Tibial nerve (tissue), 4 donors: ENCODE measurements around the gene IQCF6. TPM values are rescaled to one million over a fixed set of nuclear protein-coding genes. Genes with fewer than 3 reads are reported as not detected.
"Not testable (repeated sequence)": the region's sequence is repeated elsewhere in the genome, so short reads cannot be mapped to it uniquely, and the experiment has no call there.

Source experiments
- DNase-seq, 2 donors: peaks; one replicate each; pipeline ENCODE4 v3.0.0-alpha.2; 2019; ENCODE audit warnings: low spot score in 2 of 2
- H3K27ac ChIP-seq, 4 donors: fragments of 200-600 bp; sonication (generic) in 3 of 4; one replicate each; pipeline ENCODE4 v1.5.1; 2017 to 2019; ENCODE audit warnings: mild to moderate bottlenecking in 1 of 4
- H3K27me3 ChIP-seq, 2 donors: fragments of 200-600 bp; sonication (generic) in 1 of 2; one replicate each; pipeline versions ENCODE4 v1.5.1 to v1.6.0; 2017 to 2019
- H3K36me3 ChIP-seq, 3 donors: fragments of 200-600 bp; sonication (generic); one replicate each; pipeline ENCODE4 v1.5.1; 2018 to 2019
- H3K4me1 ChIP-seq, 4 donors: fragments of 200-600 bp; sonication (generic) in 3 of 4; one replicate each; pipeline ENCODE4 v1.5.1; 2017 to 2019
- H3K4me3 ChIP-seq, 4 donors: fragments of 200-600 bp; sonication (generic) in 3 of 4; one replicate each; pipeline ENCODE4 v1.5.1; 2017 to 2019; ENCODE audit warnings: mild to moderate bottlenecking in 1 of 4, moderate library complexity in 1 of 4
- H3K9me3 ChIP-seq, 4 donors: fragments of 200-600 bp; sonication (generic) in 3 of 4; one replicate each; pipeline ENCODE4 v1.5.1; 2017 to 2019
- EP300 ChIP-seq, 2 donors: sonication (generic); formaldehyde crosslinking; IDR thresholded peaks; one replicate each; pipeline ENCODE4 v1.6.1; 2017; ENCODE audit warnings: antibody characterized with exemption in 2 of 2, mild to moderate bottlenecking in 1 of 2
- POLR2A ChIP-seq, 2 donors: fragments of 450-650 bp; IDR thresholded peaks; one replicate each; pipeline ENCODE4 v1.6.1; 2017; ENCODE audit warnings: antibody characterized with exemption in 2 of 2, mild to moderate bottlenecking in 2 of 2, moderate library complexity in 2 of 2
- WGBS, 2 donors: methylation state at CpG; one replicate each; pipeline ENCODE4 v1.1.5; 2018; 5-methylcytosine and 5-hydroxymethylcytosine counted together
- total RNA-seq, 4 donors: library from RNA; depleted of rRNA; stranded (reverse); fragments of >200 nt; gene quantifications; one replicate each; pipeline ENCODE4 v1.1.0, GENCODE V29; 2016
- TF ChIP-seq, protein P1 (sequence below), 5 experiments: fragments of 200-600 bp in 3 of 5; fragments of 450-650 bp in 2 of 5; sonication (generic) in 3 of 5; IDR thresholded peaks; one replicate each; pipeline ENCODE4 v1.5.1; 2016 to 2019; ENCODE audit warnings: antibody characterized with exemption in 5 of 5, mild to moderate bottlenecking in 3 of 5, moderate library complexity in 2 of 5

Gene IQCF6
- total RNA-seq, 4 donors from 2014 or later: not detected

DNA sequence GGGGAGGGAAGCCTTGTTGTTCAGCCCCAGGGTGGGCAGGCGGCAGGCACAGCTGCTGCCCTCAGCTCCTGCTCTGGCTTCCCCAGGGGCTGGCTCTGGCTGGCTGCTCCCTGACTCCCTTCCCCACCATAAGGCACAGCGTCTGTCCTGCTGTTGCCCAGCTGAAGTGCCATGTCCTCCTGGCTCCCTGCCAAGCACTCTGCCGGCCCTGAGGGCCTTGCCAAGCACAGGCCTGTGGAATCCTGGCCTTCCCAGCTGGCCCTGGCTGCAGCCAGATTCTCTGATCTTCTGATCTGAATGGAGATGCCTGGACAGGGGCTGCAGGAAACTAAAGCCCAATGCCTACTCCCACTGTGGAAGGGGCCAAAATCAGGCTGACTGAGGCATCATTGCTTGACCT is 1.1 kb downstream of the IQCF6 start:
- Histone ChIP-seq H3K36me3 (no peaks in the 10 kb centered on the region), H3K4me3 (no peak overlapping the region), H3K9me3 (no peaks in the 10 kb centered on the region), H3K27me3 (no peaks in the 10 kb centered on the region), H3K27ac (no peak overlapping the region), H3K4me1 (no peaks in the 10 kb centered on the region)
- 20% methylated on average over 1 of the region's 3 CpGs for WGBS, 2 donors
- TF ChIP-seq POLR2A (IDR thresholded peaks at IDR 0.05) (no peak), EP300 (IDR thresholded peaks at IDR 0.05) (no peak)
- TF ChIP-seq, protein P1, sequence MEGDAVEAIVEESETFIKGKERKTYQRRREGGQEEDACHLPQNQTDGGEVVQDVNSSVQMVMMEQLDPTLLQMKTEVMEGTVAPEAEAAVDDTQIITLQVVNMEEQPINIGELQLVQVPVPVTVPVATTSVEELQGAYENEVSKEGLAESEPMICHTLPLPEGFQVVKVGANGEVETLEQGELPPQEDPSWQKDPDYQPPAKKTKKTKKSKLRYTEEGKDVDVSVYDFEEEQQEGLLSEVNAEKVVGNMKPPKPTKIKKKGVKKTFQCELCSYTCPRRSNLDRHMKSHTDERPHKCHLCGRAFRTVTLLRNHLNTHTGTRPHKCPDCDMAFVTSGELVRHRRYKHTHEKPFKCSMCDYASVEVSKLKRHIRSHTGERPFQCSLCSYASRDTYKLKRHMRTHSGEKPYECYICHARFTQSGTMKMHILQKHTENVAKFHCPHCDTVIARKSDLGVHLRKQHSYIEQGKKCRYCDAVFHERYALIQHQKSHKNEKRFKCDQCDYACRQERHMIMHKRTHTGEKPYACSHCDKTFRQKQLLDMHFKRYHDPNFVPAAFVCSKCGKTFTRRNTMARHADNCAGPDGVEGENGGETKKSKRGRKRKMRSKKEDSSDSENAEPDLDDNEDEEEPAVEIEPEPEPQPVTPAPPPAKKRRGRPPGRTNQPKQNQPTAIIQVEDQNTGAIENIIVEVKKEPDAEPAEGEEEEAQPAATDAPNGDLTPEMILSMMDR (IDR thresholded peaks at IDR 0.05): no peak
- no peak for DNase-seq

DNA sequence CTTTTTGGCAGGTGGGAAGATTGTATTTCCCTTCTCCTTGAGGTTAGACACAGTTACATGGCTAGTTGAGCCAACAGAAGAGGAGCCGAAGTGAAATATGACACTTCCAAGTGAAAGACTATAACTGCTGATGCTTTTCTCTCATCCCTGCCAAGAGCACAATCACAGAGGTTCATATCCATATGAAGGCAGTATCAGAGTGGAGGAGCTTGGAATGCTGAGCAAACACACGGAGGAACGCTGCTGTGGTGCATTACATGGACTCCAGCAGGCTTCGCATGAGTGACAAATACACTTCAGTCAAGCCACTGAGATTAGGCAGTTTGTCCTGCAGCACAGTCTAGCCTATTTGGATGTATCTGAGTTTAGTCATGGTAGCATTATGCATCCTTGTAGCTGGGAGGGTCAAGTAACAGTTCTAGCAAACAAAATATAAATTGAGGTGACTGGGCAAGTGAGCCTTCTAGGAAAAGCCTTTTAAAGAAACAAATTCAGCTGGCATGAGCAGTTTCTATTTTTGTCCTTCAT is 5.4 kb downstream of the IQCF6 start:
- H3K27ac ChIP-seq: no peak overlapping the region
- TF ChIP-seq, protein P1 (IDR thresholded peaks at IDR 0.05): no peak
- no peak for TF ChIP-seq POLR2A (IDR thresholded peaks at IDR 0.05)
- TF ChIP-seq EP300 (IDR thresholded peaks at IDR 0.05): no peak
- no peak for DNase-seq
- H3K27me3 ChIP-seq: no peaks in the 10 kb centered on the region
- 34 to 45% methylated on average over 4 of the region's 4 CpGs for WGBS, 2 donors
- no peaks in the 10 kb centered on the region for H3K4me1 ChIP-seq
- no peak overlapping the region for H3K4me3 ChIP-seq
- H3K9me3 ChIP-seq: no peaks in the 10 kb centered on the region
- no peaks in the 10 kb centered on the region for H3K36me3 ChIP-seq

DNA sequence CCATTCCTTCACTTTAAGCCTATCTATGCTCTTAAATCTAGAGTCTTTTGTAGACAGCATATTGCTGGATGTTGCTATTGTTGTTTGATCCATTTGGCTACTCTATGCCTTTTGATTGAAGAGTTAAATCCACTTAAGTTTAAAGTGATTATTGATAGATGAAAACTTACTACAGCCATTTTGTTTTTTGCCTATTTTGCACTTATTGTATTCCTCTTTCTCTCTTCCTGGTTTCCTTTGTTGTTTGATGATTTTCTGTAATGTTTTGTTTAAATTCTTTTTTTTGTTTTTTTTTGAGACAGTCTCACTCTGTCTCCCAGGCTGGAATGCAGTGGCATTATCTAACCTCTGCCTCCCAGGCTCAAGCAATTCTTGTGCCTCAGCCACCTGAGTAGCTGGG is 19.8 kb downstream of the IQCF6 start:
- no peaks in the 10 kb centered on the region for H3K36me3 ChIP-seq
- no peak for DNase-seq
- TF ChIP-seq EP300 (IDR thresholded peaks at IDR 0.05) (no peak), POLR2A (IDR thresholded peaks at IDR 0.05) (no peak)
- TF ChIP-seq, protein P1 (IDR thresholded peaks at IDR 0.05): no peak
- no peak overlapping the region for H3K4me3 ChIP-seq
- H3K27me3 ChIP-seq: no peaks in the 10 kb centered on the region
- no peak overlapping the region for H3K27ac ChIP-seq
- H3K9me3 ChIP-seq: peaks cover 0 to 34% (median 6%) of the 10 kb centered on the region in 4 donors
- no peaks in the 10 kb centered on the region for H3K4me1 ChIP-seq

DNA sequence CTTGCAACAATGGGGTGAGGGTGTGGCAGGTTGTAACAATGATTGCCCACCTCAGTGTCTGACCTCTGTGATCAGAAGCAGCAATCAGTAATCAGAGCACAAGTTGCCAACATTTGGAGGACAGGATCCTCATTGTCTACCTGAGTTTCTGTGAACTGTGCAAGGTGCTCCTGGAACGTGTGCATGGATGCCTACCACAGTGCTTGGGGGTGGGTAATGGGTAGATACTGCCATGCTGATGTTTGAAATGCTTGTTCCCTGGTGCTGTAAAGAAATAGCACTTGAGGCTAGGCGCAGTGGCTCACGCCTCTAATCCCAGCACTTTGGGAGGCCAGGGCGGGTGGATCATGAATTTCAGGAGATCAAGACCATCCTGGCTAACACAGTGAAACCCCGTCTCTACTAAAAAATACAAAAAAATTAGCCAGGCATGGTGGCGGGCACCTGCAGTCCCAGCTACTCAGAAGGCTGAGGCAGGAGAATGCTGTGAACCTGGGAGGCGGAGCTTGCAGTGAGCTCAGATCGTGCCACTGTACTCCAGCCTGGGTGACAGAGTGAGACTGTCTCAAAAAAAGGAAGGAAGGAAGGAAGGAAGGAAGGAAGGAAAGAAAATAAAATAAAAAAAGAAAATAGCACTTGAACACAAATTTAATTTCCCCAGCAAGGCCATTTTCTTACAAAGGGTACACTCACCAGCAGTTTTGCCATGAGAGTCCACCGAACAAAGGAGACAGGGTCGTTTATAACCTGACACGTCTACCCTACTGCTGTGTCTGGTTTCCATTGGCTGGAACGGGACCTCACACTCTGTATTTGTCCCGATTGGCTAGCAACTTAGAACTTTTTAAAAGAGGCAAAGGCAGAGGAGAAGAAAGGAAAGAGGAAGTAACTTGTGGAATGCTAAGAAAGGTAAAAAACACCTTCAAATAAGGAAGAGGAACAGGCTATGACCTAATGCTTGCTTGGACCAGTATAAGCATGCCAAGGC is 25.0 kb downstream of the IQCF6 start:
- not testable (repeated sequence) for H3K4me3 ChIP-seq, H3K36me3 ChIP-seq, DNase-seq, H3K4me1 ChIP-seq, H3K9me3 ChIP-seq, H3K27me3 ChIP-seq, H3K27ac ChIP-seq
- WGBS, 2 donors: 72 to 78% methylated on average over 13 of the region's 13 CpGs

DNA sequence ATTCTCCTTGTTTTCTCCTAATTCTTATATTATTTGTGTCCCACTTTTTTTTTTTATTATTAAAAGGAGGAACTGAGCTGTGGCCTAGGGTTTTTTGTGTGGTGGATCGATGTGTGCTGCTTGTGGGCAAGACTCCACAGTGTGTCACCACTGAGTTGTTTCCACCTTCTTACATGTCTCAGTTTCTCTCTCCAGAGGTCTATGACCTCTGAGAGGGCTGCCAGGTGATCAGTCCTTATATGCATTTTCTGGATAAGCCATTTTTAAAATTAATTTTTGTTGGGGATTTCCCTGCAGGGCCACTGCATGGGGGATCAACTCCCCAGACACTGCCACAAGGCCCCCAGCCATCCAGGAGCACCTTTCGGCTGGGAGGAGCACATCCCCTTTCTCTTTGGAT is 27.8 kb downstream of the IQCF6 start:
- Histone ChIP-seq H3K27me3 (no peaks in the 10 kb centered on the region), H3K9me3 (no peaks in the 10 kb centered on the region), H3K36me3 (no peaks in the 10 kb centered on the region), H3K4me1 (no peaks in the 10 kb centered on the region), H3K27ac (no peak overlapping the region), H3K4me3 (no peak overlapping the region)
- WGBS, 2 donors: 75 to 86% methylated on average over 2 of the region's 2 CpGs
- TF ChIP-seq, protein P1 (IDR thresholded peaks at IDR 0.05): no peak
- TF ChIP-seq EP300 (IDR thresholded peaks at IDR 0.05) (no peak), POLR2A (IDR thresholded peaks at IDR 0.05) (no peak)
- no peak for DNase-seq
